ENCODE measurements around the gene CHRM1.

Gene CHRM1

DNA sequence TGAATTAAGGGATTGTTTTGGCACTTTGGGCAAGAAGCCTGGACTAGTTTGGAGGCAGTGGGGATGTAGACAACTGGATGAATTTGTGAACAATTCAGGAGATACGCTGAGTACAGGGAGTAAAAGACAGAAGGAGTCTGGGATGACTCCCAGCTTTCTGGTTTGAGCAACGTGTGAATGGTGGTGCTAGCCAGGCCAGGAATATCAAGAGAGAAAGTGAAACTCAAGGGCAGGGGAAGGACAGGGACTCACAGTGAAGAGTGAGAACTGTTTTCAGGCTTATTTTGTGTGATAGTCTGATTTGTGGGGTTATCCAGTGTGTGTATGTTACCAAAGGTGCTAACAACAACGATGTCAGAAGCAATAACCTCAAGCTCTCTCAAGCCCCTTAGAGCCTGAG is 15.9 kb downstream of the CHRM1 start:
- DNase-seq (ENCODE audit: low spot score) = no peak

DNA sequence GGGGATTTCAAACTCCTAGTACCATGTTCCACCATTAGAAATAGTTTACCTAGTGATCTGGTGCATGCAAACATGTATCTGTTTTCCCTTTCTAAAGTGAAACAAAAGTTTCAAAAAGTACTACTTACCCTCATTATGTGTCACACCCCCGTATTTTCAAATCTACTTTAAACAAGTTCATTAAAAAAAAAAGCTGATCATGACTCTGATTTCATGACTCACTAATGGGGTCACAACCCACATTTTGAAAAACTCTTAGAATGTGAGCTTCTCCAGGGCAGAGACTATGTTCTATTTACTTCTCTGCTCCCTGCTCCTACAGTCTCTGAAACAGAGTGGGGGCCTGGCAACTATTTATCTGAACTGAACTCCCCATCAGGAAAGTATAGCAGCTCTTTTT is 18.2 kb downstream of the CHRM1 start:
- no peak for DNase-seq (ENCODE audit: low spot score)

DNA sequence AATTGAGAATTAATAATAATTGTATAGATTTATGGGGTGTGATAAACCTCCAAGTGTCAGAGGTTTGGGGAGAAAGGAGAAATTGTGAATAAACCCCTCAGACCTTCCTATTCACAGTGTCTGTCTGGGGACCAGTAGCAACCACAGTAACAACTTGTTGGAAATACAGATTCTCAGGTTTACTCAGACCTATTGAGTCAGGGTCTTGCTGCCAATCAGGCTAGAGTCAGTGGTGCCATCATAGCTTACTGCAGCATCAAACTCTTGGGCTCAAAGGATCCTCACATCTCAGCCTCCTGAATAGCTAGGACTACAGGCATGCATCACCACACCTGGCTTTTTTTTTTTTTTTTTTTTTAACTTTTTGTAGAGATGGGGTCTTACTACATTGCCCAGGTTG is 23.1 kb downstream of the CHRM1 start:
- DNase-seq (ENCODE audit: low spot score) = no peak

DNA sequence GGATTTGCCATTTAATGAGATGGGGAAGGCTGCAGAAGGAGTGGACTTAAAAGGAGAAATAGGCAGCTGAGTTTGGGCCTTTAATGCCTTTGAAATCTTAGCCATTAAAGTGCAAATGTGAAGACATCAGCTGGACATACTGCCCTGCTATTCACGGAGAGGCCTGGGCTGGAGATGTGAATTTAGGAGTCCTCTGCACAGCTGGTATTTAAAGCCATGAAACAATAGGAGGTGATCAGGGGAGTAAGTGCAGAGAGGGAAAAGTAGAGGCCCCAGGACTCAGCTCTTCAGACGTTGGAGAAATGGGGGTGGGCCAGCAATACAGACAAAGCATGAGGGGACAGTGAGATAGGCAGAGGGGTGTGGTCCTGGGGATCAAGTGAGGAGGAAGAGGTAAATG is 23.9 kb downstream of the CHRM1 start:
- no peak for DNase-seq (ENCODE audit: low spot score)

DNA sequence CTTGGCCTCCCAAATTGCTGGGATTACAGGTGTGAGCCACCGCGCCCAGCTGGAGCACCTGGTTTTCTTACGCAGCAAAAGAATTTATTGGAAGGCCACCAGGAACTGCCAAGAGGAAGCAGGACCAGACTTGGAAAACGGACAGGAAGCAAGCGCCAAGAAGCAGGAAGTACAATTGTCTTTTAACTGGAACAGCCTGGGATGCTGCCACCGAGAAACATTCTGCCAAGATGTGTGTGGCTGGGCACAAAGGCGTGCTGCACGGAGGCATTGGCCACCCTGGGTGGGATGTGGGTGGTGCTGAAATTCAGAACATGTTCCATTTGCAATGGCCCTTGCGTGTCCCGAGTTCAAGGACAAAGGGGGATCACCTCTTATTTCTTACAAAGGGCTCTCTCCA is 25.1 kb downstream of the CHRM1 start:
- no peak for DNase-seq (ENCODE audit: low spot score)

DNA sequence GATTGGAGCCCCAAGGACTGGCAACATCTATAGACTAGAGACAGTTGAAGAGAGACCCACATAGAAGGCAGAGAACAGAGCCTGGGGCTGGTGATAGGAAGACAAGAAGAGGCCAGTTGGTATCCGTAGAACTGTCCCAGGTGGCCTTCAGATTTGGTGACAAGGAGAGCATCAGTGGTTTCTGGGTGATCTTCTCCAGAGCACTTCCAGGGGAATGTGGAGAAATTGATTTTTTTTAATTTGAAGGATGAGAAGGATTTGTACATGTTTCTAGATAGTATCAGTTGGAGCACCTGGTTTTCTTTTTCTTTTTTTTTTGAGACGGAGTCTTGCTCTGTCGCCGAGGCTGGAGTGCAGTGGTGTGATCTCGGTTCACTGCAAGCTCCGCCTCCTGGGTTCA is 25.7 kb downstream of the CHRM1 start:
- DNase-seq (ENCODE audit: low spot score) = no peak

DNA sequence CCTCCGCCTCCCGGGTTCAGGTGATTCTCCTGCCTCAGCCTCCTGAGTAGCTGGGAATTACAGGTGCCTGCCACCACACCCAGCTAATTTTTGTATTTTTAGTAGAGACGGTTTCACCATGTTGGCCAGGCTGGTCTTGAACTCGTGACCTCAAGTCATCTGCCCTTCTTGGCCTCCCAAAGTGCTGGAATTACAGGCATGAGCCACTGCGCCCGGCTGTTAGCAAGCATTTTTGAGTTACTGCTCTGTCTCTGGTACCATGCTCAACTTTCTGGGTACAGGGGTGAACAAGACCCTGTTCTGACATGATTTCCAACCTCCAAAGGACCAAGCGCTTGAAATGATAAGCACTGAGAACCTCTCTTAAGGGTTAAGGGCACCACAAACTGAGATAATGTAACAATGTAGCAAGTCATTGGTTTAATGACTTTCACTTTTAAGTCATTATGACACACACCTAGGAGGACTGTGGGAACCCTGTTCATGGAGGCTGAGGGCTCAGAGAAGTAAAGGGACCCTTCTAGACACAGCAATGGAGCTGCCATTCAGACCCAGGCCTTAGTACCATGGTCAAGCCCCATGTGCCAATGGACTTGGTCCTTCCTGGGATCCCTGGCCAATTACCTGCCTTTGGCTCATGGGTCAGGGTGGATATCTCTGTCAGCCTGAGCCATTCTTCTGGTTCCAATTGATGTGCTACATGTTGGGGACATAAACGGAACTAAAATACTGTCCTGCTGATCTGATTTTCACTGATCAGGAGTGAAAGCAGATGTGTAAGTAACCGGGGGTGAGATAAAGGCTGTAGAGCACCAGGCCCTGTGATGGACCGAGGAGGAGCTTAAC is 28.9 kb downstream of the CHRM1 start:
- DNase-seq (ENCODE audit: low spot score) = no peak

DNA sequence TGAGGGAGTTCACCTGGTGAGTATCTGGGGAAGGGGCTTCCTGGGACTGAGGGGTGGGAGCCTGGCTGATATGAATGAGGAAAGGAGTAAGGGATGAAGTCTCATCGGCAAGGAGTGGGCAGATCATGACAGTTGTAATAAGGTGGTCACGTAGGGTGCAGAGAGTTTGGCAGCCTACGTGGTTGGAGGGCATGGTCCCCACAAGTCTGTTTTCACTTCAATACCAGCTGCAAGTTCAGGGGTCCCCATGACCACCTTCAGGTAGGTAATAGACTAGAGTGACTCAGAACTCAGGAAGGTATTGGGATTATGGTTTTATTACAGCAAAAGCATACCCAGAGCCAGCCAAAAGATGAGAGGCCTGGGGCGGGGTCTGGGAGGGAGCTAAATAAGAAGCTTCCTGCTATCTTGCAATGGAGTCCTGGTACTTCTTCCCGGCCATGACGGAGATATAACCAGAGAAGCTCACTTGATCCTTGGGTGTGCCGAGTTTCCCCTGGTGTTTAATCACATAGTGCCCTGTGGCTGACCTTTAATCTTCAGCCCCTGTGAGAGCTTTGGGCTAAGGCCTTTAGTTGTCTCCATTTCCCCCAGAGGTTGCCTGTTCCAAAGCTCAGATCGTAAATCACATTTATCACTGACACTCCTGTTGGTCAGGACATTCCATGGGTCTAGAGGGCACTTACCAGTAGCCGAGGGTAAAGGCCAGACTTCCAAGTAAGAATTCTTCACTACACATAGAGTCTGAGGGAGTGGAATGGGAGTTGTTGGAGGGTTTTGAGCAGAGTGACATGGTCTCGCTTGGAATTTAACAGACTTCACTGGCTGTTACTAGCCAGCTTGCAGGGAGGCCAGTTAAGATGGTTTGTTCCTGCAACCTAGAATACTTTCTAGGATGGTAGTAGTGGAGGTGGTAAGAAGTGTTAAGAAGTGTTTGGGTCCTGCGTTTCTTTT is 31.4 kb downstream of the CHRM1 start:
- no peak for DNase-seq (ENCODE audit: low spot score)

DNA sequence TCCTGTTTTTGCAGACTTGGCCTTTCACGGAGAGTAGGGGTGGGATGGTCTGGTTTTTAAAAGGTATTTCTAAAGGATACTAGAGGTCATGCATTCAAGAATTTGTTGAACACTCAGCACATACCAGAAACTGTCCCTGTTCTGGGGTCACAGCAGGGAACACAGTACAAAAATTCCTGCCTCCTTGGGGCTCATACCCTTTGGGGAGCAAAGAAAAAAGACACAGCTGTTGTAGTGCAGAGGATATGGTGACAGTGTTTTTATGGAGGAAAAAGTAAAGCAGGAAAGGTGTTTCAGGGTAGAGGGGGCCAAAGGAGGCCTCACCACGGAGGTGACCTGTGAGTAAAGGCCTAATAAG is 32.1 kb downstream of the CHRM1 start:
- no peak for DNase-seq (ENCODE audit: low spot score)

DNA sequence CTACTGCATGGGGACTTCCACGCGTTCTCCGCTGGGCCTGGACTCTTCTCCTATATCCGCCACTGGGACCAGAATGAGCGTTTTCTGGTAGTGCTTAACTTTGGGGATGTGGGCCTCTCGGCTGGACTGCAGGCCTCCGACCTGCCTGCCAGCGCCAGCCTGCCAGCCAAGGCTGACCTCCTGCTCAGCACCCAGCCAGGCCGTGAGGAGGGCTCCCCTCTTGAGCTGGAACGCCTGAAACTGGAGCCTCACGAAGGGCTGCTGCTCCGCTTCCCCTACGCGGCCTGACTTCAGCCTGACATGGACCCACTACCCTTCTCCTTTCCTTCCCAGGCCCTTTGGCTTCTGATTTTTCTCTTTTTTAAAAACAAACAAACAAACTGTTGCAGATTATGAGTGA is 32.8 kb downstream of the CHRM1 start:
- no peak for DNase-seq (ENCODE audit: low spot score)

DNA sequence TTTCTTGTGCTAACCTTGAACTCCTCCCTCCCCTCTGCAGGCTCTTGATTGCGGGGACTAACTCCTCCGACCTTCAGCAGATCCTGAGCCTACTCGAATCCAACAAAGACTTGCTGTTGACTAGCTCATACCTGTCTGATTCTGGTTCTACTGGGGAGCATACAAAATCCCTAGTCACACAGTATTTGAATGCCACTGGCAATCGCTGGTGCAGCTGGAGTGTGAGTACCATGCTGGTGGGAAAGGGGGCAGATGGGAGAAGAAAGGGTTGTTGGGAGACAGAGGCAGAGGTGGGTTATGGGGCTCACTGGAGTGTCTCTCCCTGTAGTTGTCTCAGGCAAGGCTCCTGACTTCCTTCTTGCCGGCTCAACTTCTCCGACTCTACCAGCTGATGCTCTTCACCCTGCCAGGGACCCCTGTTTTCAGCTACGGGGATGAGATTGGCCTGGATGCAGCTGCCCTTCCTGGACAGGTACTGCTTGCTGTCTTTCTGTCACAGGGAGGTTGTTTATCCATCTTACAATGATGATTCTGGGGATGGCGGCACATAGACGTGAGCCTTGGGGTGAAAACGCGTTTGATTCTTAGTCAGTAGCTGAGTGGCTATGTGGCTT is 35.9 kb downstream of the CHRM1 start:
- DNase-seq (ENCODE audit: low spot score) = no peak

DNA sequence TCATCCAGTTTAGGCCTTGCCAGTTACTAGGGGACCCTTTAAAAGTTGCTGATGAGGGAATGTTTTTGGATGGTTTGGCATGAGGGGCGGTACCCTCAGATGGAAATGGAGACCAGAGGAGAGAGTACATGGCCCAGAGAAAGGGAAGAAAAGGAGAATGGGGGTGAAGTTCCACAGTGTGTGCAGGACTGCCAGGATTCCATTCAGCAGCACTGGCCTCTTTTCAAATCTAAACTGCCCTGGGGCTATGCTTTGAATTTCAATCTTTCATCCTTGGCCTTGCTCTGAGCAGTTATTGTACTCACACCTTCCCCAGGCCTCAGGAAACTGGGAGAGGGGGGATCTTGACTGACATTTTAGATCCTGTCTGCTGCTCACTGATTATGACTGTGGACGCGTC is 37.5 kb downstream of the CHRM1 start:
- no peak for DNase-seq (ENCODE audit: low spot score)

DNA sequence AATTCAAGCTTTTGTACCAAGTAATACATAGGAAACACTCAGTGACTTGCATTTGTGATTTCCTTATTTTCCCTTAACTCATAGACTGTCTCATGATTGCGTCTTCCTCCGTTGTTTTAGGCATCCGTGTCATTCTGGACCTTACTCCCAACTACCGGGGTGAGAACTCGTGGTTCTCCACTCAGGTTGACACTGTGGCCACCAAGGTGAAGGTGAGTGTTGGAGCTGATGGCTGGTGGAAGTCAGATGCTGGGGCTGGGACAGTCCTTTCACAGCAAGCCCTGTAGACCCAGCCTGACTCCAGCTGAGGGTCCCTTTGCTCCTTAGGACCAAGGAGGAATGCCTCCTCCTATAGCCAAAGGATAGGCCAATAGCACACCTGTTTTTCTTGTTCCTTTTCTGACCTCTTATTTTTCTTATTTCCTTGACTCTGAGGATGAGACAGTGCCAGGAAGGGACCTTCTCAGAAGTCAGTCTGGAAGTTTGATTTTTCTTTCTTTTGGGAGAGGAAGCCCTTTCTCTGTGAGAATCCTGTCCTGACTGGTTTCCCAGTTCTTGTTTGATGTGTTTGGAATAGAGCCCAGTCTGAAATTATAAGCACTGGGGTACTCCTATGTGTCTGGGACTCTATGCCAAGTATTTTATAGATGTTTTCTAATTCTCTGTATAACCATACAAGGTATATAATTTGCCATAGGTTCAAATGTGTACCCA is 38.2 kb downstream of the CHRM1 start:
- peak; percentile 47 for DNase-seq (ENCODE audit: low spot score)

DNA sequence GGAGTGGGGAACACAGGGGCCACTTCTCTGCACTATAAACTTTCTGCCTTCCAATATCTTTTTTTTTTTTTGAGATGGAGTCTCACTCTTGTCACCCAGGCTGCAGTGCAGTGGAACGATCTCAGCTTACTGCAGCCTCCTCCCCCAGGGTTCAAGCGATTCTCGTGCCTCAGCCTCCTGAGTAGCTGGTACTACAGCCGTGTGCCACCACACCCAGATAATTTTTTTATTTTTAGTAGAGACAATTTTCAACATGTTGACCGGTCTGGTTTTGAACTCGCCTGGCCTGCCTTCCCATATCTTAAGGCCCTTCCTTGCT is 38.8 kb downstream of the CHRM1 start:
- DNase-seq (ENCODE audit: low spot score) = peak; percentile 67

DNA sequence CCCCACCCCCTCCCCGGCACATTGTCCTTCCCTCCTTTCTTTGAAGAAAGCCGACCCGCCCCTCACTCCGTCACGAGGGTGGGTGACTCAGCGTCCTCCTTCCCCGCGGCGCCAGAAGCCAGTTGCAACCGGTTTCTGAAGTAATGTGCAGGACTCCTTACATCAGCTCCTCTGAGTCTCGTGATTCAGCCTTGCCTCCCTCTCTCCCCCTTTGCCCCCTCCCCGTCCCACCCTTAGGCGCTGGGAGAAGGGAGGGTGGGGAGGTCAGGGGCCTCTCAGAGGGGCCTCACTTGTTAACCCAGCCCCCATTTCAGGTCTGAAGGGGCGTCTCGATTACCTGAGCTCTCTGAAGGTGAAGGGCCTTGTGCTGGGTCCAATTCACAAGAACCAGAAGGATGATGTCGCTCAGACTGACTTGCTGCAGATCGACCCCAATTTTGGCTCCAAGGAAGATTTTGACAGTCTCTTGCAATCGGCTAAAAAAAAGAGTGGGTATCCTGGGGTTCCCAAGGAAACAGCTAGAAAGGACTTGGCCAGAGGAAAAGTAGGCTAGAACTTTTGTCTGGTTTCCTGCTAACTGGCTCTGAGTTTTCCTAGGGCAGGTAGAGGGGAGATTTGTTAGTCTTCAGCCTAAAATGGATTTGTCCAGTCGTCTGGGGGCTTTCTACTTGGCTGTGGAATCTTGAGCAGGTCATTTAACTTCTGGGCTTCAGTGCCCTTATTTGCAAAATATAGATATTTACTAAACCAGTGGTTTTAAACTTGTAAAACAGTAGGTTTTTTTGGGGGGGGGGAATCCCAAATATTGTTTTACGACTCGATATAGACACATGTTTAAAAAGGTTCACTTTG is 39.4 kb downstream of the CHRM1 start:
- peak; percentile 93 for DNase-seq (ENCODE audit: low spot score)

DNA sequence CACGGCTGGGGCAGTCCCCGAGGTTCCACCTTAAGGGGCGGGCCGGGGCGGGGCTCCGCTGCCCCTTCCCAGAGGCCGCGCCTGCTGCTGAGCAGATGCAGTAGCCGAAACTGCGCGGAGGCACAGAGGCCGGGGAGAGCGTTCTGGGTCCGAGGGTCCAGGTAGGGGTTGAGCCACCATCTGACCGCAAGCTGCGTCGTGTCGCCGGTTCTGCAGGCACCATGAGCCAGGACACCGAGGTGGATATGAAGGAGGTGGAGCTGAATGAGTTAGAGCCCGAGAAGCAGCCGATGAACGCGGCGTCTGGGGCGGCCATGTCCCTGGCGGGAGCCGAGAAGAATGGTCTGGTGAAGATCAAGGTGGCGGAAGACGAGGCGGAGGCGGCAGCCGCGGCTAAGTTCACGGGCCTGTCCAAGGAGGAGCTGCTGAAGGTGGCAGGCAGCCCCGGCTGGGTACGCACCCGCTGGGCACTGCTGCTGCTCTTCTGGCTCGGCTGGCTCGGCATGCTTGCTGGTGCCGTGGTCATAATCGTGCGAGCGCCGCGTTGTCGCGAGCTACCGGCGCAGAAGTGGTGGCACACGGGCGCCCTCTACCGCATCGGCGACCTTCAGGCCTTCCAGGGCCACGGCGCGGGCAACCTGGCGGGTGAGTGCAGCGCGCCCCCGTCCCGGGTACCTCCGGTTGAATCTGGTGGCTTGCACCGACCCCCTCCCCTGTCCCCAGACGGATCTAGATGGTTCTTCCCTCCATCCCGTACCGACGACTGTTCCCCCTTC is 40.2 kb downstream of the CHRM1 start, which contains the start of gene SLC3A2:
Gene SLC3A2, plus strand, starts transcription at position 94 of the 776 bp plus-strand sequence. Its CDS starts 128 bp downstream, at position 222.
- peak; percentile 93 for DNase-seq (ENCODE audit: low spot score)

DNA sequence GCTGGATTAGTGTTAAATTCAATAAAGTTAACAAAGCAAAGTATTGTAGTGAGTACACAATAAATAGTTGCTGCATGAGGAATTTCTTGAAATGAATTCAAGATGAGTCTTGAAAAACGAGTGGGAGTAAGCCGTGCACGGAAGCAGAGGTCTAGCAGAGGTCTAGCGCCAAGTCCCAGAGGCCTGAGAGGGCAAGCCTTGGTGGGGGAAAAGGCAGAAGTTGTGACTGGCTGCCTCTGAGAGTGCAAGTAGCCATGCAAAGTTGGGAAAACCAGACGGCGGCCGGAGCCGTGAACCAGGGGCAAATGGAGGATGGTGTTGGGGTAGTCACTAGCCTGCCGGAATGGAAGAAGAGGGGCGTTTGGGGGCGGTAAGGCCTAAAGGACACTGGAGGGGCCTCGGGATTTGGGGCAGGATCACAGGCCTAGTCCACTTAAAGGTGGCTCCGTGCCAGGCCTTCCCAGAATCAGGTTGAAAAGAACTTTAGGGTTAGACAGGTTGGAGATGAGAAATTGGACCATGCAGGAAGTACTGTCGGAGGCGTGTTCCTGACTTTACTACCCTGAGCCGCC is 40.8 kb downstream of the CHRM1 start:
- no peak for DNase-seq (ENCODE audit: low spot score)

DNA sequence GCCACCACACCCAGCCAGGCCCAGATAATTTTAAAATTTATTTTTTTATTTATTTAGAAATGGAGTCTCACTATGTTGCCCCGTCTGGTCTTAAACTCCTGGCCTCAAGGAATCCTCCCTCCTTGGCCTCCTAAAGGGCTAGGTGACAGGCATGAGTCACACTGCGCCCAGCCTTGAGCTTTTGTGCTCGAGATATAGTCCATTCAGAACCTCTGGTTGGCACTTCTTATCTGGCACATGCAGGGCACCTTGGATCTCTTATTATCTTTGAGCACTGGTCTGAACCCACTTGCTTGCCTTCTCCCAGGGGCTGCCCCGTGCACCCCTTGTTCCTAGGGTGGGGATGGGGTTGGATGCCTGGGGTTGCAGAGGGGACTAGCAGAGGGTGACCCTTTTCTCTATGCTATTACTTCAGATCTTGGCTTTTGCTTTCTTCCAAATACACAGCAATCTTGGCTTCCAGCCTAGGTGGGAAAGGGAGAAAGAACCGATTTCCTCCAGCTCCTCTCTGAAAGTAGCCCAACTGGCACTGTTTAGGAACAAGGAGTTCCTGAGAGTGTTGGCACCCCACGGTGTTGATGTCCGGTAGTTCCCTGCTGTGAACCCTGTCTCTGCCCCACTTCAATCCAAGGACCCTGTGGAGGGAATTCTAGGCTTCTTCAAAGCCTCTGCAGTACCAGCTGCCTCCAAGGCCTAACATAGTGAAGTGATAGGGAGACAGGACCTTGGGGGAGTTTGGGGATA is 41.8 kb downstream of the CHRM1 start:
- peak; percentile 80 for DNase-seq (ENCODE audit: low spot score)

DNA sequence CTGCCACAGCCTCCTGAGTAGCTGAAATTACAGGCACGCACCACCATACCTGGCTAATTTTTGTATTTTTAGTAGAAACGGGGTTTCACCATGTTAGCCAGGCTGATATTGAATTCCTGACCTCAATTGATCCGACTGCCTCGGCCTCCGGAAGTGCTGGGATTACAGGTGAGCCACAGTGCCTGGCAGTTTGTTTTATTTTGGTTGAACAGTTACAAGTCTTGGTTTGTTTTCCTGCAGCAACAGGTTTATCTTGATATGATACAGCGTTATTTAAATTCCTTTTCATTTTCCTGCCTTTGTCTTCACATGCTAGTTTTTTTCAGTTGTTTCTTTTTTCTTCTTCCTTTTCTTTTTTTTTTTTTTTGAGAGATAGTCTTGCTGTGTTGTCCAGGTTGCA is 44.5 kb downstream of the CHRM1 start:
- peak; percentile 11 for DNase-seq (ENCODE audit: low spot score)
